Stimulated activated CD8-positive, alpha-beta memory T cell treated with anti-CD3 and anti-CD28 coated beads, Interleukin-12 subunit alpha, Interleukin-12 subunit beta, amount 100 ng/mL, for 4 hours (primary cell): Measurements from ENCODE around the gene BRF1.

Source experiments
- DNase-seq: peaks from one replicate; pipeline ENCODE4 v3.0.0-alpha.2; 2020; ENCODE audit warnings: low read depth

The BRF1 gene

DNA sequence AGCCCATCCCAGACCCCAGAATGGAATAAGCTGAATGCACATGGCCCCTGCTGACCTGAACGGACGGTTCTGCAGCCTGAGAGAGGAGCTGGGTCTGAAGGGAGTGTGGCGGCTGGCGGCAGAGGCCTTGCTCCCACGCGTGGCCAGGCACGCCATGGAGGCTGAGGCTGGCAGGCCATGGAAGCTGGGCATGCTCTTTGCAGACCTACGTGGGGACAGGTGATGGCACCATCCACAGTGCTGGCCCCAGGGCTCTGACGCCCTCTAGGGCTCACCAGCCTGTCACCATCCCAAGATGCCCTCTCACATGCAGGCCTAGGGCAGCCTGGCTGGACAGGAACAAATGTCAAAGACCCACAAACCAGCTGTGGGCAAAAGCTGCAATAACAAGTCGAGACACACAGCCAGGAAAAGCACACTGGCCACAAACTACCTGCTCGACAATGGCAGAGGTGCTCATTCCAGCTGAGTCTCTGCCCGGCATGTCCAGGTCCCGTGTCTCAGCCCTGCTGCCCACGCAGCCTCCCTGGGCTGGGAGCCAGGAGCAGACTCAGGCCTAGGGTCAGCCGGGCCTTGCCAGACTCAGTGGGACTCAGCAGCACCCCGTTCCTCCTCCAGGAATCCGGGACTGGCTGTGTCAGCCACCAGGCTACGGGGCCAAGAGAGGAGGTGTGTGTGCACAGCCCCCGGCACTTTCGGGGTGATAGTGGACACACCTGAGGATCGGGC, 32.8 kb downstream of the BRF1 start:
- DNase-seq: no peak

- no peak for DNase-seq
These were observed 39.0 kb downstream of the BRF1 start for GRCh38 chr14:105261781-105262180.

DNA sequence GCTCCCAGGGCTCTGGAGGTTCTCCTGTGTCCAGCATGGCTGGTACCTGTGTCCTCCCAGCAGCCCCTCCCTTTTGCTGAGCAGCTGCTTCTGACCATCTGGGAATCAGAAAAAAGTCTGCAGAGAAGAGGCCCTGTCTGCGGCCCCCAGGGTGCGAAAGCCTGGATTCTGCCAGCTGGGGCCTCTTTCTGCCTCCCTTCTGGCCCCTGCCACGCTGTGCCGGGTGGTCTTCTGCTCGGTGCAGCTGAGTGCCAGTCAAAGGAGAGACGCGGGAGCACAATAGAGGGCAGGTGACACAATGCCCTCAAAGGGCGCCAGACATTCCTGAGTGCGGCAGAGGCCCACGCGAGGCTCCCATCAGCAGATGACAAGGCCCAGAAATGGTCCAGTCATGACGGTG, 39.8 kb downstream of the BRF1 start:
- DNase-seq: no peak

- DNase-seq: no peak
These were observed 42.0 kb downstream of the BRF1 start for GRCh38 chr14:105258846-105259245.

DNA sequence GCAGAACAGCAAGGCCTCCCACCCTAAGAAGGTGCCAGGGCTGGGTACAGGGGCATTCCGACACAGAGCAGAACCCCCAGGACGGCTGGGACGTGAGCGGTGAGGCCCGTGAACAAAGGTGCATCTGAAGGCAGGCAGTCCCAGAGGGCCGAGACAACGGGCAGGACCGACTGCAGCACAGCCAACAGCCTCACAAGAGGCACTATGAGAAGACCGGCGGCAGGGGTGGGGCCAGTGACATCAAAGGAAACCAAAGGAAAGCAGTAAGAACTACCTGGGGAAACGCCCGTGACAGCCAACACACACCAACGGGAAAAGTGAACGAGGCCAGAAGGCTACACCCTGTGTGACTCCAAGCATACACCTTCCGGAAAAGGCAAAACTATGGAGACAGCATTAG, 43.3 kb downstream of the BRF1 start:
- no peak for DNase-seq

- DNase-seq: no peak
These were observed 44.4 kb downstream of the BRF1 start for GRCh38 chr14:105256292-105256960.

DNA sequence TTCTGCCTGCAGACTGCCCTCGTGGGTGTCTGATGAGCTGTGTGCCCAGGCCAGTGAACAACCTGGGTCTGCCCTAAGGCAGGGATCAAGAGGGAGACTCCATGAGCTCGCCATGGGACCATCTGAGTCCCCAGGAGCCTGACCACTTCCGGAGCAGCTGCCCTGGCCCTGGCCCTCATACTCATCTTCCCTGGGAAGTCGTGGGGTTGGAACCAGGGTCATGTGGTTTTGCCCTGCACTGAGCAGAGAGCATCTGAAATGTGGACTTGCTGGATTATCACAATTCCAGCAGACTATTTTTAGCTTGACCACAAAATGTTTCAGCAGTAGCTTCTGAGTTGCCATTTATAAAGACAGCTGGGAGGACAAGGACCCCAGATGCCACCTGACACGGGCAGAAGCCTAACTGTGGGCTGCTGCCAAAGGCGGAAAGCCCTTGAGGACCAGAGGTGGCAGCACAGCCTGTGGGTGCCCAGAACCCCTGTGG, 45.7 kb downstream of the BRF1 start:
- DNase-seq: no peak

GRCh38 chr14:105253329-105253682, 47.5 kb downstream of the BRF1 start:
- DNase-seq: no peak

DNA sequence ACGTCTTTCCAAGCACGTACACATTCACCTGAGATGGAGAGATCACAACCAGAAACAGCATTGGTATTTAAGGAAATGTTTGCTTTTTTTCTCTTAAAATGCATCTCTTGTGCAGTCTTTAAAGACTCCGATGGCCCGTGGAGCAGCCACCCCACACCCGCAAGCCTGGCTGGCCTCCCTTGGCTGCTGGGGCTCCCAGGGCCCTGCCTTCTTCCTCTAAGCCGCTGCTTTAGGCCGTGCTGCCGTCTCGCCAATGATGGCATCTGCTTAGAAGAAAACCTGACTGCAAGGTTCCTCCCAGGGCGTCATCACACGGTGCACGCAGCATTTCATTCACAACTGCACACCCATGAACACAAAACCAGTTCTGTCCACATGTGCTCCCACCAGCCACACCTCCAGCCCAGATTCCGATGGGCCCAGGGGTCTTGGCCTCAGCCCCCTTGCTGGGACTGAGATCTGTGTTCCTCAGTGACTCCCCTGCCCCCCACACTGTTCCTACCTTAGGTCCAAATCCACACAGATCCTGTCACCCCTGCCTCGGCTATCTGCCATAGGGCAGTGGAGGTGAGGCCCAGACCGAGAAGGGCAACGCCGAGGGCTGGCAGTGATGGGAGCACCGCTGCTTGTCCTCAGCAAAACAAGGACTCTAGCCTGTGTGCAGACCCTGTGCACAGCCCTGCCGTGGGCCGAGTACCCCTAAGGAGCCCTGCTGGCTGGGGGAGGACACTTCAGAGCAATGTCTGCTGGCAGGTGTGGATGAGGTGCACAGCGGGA, 48.1 kb downstream of the BRF1 start:
- no peak for DNase-seq

- DNase-seq: no peak
These were observed 48.9 kb downstream of the BRF1 start for GRCh38 chr14:105251920-105252319.

DNA sequence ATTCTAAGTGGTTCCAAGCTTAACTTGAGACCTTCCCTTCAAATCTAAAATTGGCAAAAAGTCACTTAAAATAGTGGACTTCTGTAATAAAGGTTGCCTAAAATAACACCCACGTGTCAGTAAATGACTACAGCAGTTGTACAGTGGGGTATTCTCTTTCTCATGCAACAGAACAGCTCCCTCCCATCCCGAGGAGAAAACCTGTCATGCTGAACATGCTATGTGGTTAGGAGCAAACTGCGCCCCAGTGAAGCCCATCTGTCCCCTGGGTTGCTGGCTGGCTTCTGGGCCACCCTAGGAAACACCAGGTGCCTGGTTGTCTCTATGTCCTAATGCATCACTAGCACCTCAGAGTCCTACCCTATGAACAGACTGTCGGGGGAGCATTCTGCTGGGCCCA, 49.8 kb downstream of the BRF1 start:
- no peak for DNase-seq

DNA sequence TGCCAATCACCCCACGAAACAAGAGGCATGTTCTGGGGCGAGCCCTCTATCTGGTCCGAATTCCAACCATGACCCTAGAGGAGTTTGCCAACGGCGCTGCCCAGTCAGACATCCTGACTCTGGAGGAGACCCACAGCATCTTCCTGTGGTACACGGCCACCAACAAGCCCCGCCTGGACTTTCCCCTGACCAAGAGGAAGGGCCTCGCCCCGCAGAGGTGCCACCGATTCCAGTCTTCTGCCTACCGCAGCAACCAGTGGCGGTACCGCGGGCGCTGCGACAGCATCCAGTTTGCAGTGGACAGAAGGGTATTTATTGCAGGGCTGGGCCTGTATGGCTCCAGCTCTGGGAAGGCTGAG, 50.8 kb downstream of the BRF1 start:
- DNase-seq: no peak

DNA sequence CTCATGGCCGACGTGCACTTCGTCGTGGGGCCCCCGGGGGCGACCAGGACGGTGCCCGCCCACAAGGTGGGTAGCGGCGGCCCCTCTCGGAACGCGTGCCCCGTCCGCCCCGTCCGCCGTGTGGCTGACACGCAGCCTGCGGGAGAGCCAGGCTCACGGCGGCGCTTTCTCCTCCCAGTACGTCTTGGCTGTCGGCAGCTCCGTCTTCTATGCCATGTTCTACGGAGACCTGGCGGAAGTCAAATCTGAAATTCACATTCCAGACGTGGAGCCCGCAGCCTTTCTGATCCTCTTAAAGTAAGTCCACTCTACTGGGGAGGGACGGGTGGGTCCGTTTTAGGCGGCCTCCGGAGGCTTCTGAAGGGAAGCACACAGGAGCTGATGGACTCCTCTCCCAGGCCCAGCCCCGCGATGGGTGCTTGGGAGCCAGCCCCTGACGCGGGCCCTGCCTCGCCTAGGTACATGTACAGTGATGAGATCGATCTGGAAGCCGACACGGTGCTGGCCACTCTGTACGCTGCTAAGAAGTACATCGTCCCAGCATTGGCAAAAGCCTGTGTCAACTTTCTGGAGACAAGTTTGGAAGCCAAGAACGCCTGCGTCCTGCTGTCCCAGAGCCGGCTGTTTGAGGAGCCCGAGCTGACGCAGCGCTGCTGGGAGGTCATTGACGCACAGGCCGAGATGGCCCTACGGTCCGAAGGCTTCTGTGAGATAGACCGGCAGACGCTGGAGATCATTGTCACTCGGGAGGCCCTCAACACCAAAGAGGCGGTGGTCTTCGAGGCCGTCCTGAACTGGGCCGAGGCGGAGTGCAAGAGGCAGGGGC, 51.4 kb downstream of the BRF1 start:
- DNase-seq: no peak

DNA sequence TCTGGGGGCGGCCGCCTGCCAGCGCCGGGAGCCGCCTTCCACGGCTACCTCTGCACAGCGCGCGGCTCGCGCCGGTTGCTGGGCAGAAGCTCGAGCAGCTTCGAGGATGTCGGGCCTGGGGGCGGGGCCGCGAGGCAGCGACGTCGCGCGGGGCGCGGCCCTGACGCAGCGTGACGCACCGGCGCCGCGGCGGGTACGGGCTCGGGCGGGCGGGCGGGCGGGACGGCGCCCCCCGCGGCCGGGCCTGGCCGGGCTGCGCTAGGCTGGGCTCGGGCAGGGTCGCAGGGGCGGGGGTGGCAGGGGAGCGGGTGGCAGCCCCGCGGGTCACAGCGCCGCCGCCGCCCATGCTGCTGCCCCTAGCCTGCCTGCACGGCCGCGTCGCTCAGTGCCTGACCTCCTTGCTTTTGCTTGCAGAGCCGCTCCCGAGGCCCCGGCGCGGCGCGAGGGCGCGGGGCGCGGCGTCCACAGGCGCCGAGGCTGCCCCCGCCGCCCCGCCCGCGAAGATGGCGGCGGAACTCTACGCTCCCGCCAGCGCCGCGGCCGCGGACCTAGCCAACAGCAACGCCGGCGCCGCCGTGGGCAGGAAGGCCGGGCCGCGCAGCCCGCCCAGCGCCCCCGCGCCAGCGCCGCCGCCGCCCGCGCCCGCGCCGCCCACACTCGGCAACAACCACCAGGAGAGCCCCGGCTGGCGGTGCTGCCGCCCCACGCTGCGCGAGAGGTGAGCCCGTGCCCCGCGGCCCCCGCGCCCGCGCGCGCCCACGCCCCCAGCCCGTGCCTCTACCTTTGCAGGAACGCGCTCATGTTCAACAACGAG, 52.2 kb downstream of the BRF1 start, which contains the start of gene BTBD6:
Gene BTBD6, plus strand, starts transcription at position 166 of the 814 bp plus-strand sequence. Its CDS starts 179 bp downstream, at position 345.
- DNase-seq: peak; percentile 84

- no peak for DNase-seq
These were observed 53.0 kb downstream of the BRF1 start for GRCh38 chr14:105247715-105248367.

DNA sequence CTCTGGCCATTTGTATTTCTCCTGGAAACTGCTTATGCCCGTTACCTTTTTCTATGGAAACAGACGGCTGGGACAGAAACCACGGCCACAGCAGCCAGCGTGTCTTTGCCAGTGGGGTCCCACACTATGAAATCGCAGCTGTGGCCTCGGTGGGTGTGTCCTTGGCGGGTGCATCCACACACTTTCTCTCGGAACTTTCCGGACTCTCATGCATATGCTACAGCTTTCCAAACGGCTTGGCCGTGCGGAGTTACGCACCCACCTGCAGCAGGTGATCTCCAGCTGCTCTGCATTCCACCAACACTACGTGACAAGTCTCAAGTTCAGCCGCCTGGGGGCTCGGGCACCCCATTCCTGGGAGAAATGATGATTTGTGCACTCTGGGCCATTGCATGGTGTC, 53.8 kb downstream of the BRF1 start:
- no peak for DNase-seq

- DNase-seq: no peak
These were observed 56.5 kb downstream of the BRF1 start for GRCh38 chr14:105244334-105244733.

DNA sequence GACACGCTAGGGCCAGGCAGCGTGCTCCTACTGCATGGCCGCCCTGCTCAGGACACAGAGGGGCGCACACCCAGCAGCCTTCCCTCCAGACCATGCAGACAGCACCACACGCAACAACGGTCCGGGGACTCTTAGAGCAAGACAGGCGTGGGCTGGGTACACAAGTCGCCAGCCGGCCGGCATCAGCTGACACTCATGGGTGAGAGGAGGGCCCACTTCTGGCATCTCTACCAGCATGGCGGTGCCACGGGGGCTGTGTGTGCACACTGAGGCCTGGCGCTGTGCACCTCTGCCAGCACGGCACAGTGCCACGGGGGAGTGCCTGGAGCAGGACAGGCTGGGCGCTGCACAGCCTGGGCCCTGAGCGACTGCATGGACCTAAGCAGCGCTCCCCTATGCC, 59.2 kb downstream of the BRF1 start:
- no peak for DNase-seq

- no peak for DNase-seq
These were observed 59.8 kb downstream of the BRF1 start for GRCh38 chr14:105240811-105241576.

DNA sequence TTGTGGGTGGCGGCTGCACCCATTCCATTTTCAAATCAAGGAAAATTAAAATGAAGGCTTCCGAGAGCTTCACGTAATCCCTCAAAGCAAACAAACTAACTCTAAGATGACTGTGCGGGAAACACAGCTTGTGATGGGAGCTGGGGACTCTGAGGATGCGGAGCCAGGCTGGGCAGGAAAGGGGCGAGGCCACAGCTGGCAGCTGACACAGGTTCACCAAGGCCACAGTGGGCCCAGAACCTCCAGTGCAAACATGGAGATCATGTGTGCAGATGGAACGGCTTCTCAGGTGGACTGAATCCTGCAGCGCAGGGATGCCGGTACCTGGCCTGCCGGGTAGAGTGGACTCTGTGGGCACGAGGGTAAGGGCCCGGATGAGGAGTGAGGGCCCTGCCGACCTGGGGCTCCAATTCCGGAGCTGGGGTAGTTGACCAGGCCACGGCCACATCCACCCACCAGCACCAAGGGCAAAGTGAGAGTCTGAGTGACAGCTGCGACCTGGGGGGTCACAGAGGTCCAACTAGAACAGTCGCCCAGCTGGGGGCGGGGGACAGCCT, 71.6 kb downstream of the BRF1 start:
- no peak for DNase-seq
